HepG2 (cell line): ENCODE results near the gene PMEL. TPM values are rescaled to one million over a fixed set of nuclear protein-coding genes. Genes with fewer than 3 reads are reported as not detected.

ENCODE experiments used
- HMGXB3 ChIP-seq: sonication (generic); formaldehyde crosslinking; IDR thresholded peaks from 2 replicates; pipeline ENCODE4 v1.4.0; 2020; ENCODE audit warnings: missing genetic modification reagents, borderline replicate concordance
- NFKBIZ ChIP-seq: IDR thresholded peaks from 2 replicates; pipeline ENCODE4 v1.6.1; 2018; ENCODE audit warnings: missing genetic modification reagents, missing compliant biosample characterization
- POLR2G ChIP-seq: fragments of 200-400 bp; formaldehyde crosslinking; IDR thresholded peaks from 2 replicates; pipeline ENCODE4 v1.6.1; 2018; ENCODE audit warnings: mild to moderate bottlenecking, low read depth, low read length, moderate library complexity
- SP1 ChIP-seq, 2 experiments: fragments of 450-650 bp in 1 of 2; sonication (generic) in 1 of 2; formaldehyde crosslinking in 1 of 2; IDR thresholded peaks; 2 replicates each; pipeline versions ENCODE4 v1.4.0 to v1.6.1; 2016 to 2020; ENCODE audit warnings: missing genetic modification reagents in 1 of 2
- TEAD3 ChIP-seq: optimal IDR thresholded peaks from 2 replicates; pipeline ENCODE3; 2016; ENCODE audit warnings: borderline replicate concordance
- ZNF790 ChIP-seq: sonication (generic); formaldehyde crosslinking; IDR thresholded peaks from 2 replicates; pipeline ENCODE4 v1.8.0; 2022; ENCODE audit warnings: missing genetic modification reagents, mild to moderate bottlenecking, borderline replicate concordance
- polyA plus RNA-seq, 8 experiments: library from polyadenylated mRNA; depleted of rRNA in 3 of 8; stranded (reverse) in 7 of 8; unstranded in 1 of 8; fragments of >200 nt; fragmentation: Illumina TruSeq in 4 of 8; extraction: Trizol in 4 of 8; gene quantifications; 2 replicates each; pipeline versions ENCODE4 v1.2.1 to v1.2.3, GENCODE V29; 2011 to 2016; ENCODE audit warnings: low read depth in 4 of 8, missing spikeins in 1 of 8, mixed read lengths in 1 of 8; ENCODE audit not compliant: insufficient read depth in 1 of 8
- total RNA-seq, 5 experiments: library from RNA; depleted of rRNA; stranded (reverse); fragments of >200 nt; fragmentation: Illumina TruSeq; extraction: Trizol; gene quantifications; 2 replicates each; pipeline ENCODE4 v1.2.3, GENCODE V29; 2016; ENCODE audit warnings: low read depth in 1 of 5
- TF ChIP-seq, protein P1 (sequence below): sonication (generic); formaldehyde crosslinking; IDR thresholded peaks from 2 replicates; pipeline ENCODE4 v1.5.0; 2020; ENCODE audit warnings: mild to moderate bottlenecking, missing genetic modification reagents, borderline replicate concordance
- TF ChIP-seq, protein P2 (sequence below): sonication (generic); formaldehyde crosslinking; IDR thresholded peaks from 2 replicates; pipeline ENCODE4 v1.4.0; 2020; ENCODE audit warnings: missing genetic modification reagents, mild to moderate bottlenecking, borderline replicate concordance
- TF ChIP-seq, protein P3 (sequence below): IDR thresholded peaks from 2 replicates; pipeline ENCODE4 v1.6.1; 2016
- TF ChIP-seq, protein P4 (sequence below): sonication (generic); formaldehyde crosslinking; conservative IDR thresholded peaks from 2 replicates; pipeline ENCODE4 v1.8.0; 2022; ENCODE audit warnings: mild to moderate bottlenecking, moderate library complexity, missing genetic modification reagents

PMEL gene
- total and polyA plus RNA-seq, 2 of the 13 experiments (the other 11 are each of a cell fraction or from before 2014, with no cell fraction given), result 0.49 to 3.3 TPM

GRCh38 chr12:55973599-55974307 lies 7.9 kb upstream of the PMEL start, which contains the start of gene RAB5B (continued):
- TF ChIP-seq, protein P1, sequence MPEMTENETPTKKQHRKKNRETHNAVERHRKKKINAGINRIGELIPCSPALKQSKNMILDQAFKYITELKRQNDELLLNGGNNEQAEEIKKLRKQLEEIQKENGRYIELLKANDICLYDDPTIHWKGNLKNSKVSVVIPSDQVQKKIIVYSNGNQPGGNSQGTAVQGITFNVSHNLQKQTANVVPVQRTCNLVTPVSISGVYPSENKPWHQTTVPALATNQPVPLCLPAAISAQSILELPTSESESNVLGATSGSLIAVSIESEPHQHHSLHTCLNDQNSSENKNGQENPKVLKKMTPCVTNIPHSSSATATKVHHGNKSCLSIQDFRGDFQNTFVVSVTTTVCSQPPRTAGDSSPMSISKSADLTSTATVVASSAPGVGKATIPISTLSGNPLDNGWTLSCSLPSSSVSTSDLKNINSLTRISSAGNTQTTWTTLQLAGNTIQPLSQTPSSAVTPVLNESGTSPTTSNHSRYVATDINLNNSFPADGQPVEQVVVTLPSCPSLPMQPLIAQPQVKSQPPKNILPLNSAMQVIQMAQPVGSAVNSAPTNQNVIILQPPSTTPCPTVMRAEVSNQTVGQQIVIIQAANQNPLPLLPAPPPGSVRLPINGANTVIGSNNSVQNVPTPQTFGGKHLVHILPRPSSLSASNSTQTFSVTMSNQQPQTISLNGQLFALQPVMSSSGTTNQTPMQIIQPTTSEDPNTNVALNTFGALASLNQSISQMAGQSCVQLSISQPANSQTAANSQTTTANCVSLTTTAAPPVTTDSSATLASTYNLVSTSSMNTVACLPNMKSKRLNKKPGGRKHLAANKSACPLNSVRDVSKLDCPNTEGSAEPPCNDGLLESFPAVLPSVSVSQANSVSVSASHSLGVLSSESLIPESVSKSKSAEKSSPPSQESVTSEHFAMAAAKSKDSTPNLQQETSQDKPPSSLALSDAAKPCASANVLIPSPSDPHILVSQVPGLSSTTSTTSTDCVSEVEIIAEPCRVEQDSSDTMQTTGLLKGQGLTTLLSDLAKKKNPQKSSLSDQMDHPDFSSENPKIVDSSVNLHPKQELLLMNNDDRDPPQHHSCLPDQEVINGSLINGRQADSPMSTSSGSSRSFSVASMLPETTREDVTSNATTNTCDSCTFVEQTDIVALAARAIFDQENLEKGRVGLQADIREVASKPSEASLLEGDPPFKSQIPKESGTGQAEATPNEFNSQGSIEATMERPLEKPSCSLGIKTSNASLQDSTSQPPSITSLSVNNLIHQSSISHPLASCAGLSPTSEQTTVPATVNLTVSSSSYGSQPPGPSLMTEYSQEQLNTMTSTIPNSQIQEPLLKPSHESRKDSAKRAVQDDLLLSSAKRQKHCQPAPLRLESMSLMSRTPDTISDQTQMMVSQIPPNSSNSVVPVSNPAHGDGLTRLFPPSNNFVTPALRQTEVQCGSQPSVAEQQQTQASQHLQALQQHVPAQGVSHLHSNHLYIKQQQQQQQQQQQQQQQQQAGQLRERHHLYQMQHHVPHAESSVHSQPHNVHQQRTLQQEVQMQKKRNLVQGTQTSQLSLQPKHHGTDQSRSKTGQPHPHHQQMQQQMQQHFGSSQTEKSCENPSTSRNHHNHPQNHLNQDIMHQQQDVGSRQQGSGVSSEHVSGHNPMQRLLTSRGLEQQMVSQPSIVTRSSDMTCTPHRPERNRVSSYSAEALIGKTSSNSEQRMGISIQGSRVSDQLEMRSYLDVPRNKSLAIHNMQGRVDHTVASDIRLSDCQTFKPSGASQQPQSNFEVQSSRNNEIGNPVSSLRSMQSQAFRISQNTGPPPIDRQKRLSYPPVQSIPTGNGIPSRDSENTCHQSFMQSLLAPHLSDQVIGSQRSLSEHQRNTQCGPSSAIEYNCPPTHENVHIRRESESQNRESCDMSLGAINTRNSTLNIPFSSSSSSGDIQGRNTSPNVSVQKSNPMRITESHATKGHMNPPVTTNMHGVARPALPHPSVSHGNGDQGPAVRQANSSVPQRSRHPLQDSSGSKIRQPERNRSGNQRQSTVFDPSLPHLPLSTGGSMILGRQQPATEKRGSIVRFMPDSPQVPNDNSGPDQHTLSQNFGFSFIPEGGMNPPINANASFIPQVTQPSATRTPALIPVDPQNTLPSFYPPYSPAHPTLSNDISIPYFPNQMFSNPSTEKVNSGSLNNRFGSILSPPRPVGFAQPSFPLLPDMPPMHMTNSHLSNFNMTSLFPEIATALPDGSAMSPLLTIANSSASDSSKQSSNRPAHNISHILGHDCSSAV (CRISPR knock-in tag), result no peak
- TF ChIP-seq HMGXB3 (CRISPR knock-in tag), result peak; percentile 61
- no peak for TF ChIP-seq TEAD3 (CRISPR knock-in tag)
- TF ChIP-seq NFKBIZ (CRISPR knock-in tag), result no peak
- TF ChIP-seq, protein P2, sequence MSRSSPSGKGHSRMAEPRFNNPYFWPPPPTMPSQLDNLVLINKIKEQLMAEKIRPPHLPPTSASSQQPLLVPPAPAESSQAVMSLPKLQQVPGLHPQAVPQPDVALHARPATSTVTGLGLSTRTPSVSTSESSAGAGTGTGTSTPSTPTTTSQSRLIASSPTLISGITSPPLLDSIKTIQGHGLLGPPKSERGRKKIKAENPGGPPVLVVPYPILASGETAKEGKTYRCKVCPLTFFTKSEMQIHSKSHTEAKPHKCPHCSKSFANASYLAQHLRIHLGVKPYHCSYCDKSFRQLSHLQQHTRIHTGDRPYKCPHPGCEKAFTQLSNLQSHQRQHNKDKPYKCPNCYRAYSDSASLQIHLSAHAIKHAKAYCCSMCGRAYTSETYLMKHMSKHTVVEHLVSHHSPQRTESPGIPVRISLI (CRISPR knock-in tag), result peak; percentile 41; the same call in 1 of the 2 replicates
- peak; percentile 88 for TF ChIP-seq SP1 (IDR thresholded peaks at IDR 0.05)
- peak; percentile 93 for TF ChIP-seq SP1 (CRISPR knock-in tag; IDR thresholded peaks at IDR 0.05)
- TF ChIP-seq, protein P3, sequence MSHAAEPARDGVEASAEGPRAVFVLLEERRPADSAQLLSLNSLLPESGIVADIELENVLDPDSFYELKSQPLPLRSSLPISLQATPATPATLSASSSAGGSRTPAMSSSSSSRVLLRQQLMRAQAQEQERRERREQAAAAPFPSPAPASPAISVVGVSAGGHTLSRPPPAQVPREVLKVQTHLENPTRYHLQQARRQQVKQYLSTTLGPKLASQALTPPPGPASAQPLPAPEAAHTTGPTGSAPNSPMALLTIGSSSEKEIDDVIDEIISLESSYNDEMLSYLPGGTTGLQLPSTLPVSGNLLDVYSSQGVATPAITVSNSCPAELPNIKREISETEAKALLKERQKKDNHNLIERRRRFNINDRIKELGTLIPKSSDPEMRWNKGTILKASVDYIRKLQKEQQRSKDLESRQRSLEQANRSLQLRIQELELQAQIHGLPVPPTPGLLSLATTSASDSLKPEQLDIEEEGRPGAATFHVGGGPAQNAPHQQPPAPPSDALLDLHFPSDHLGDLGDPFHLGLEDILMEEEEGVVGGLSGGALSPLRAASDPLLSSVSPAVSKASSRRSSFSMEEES, result peak; percentile 42
- TF ChIP-seq ZNF790 (CRISPR knock-in tag), result no peak
- TF ChIP-seq, protein P4, sequence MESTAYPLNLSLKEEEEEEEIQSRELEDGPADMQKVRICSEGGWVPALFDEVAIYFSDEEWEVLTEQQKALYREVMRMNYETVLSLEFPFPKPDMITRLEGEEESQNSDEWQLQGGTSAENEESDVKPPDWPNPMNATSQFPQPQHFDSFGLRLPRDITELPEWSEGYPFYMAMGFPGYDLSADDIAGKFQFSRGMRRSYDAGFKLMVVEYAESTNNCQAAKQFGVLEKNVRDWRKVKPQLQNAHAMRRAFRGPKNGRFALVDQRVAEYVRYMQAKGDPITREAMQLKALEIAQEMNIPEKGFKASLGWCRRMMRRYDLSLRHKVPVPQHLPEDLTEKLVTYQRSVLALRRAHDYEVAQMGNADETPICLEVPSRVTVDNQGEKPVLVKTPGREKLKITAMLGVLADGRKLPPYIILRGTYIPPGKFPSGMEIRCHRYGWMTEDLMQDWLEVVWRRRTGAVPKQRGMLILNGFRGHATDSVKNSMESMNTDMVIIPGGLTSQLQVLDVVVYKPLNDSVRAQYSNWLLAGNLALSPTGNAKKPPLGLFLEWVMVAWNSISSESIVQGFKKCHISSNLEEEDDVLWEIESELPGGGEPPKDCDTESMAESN (CRISPR knock-in tag), result peak; percentile 82
- TF ChIP-seq POLR2G, result peak; percentile 98
